ENCODE data around the gene DAB2IP.
A peak's percentile ranks its signal among the peaks of the same experiment; 100 is the strongest.

Gene DAB2IP

GRCh38 chr9:121651008-121651294, 483 bp upstream of the DAB2IP start:
- peak overlapping the region; percentile 44 for H3K27ac ChIP-seq
- TF ChIP-seq CTCF (IDR thresholded peaks at IDR 0.05) (no peak), ZFX (IDR thresholded peaks at IDR 0.05; ENCODE audit: borderline replicate concordance) (no peak)

- H3K27ac ChIP-seq: peak overlapping the region; percentile 44; the same call in 1 of the 2 replicates
- TF ChIP-seq ZFX (IDR thresholded peaks at IDR 0.05; ENCODE audit: borderline replicate concordance): no peak
These were observed 795 bp downstream of the DAB2IP start for GRCh38 chr9:121652021-121652837.

- TF ChIP-seq CTCF (IDR thresholded peaks at IDR 0.05): no peak
- no peak for TF ChIP-seq ZFX (IDR thresholded peaks at IDR 0.05; ENCODE audit: borderline replicate concordance)
- H3K27ac ChIP-seq: no peak overlapping the region
These were observed 1.4 kb downstream of the DAB2IP start for GRCh38 chr9:121652838-121653231.

GRCh38 chr9:121654499-121655140, 3.2 kb downstream of the DAB2IP start:
- no peak for TF ChIP-seq CTCF (IDR thresholded peaks at IDR 0.05)
- no peak for TF ChIP-seq ZFX (IDR thresholded peaks at IDR 0.05; ENCODE audit: borderline replicate concordance)
- H3K27ac ChIP-seq: no peak overlapping the region

- no peak for TF ChIP-seq CTCF (IDR thresholded peaks at IDR 0.05)
- no peak for TF ChIP-seq ZFX (IDR thresholded peaks at IDR 0.05; ENCODE audit: borderline replicate concordance)
These were observed 3.9 kb downstream of the DAB2IP start for GRCh38 chr9:121655231-121655755.

GRCh38 chr9:121656941-121657470, 5.6 kb downstream of the DAB2IP start:
- TF ChIP-seq CTCF (IDR thresholded peaks at IDR 0.05) (no peak), ZFX (IDR thresholded peaks at IDR 0.05; ENCODE audit: borderline replicate concordance) (no peak)
- no peak overlapping the region for H3K27ac ChIP-seq

More at GRCh38 chr9:121655231-121655755, 3.9 kb downstream of the DAB2IP start:
- no peak overlapping the region for H3K27ac ChIP-seq

GRCh38 chr9:121658166-121658565, 6.7 kb downstream of the DAB2IP start:
- TF ChIP-seq CTCF (IDR thresholded peaks at IDR 0.05): no peak
- no peak for TF ChIP-seq ZFX (IDR thresholded peaks at IDR 0.05; ENCODE audit: borderline replicate concordance)
- H3K27ac ChIP-seq: no peak overlapping the region
